IMR-90 (cell line): ENCODE data around the gene POLR2C. TPM values are rescaled to one million over a fixed set of nuclear protein-coding genes. Genes with fewer than 3 reads are reported as not detected.

Experiments
- ATAC-seq: fragments of 200-7000 bp; cut with Tn5 transposase; 2 replicates; pipeline ENCODE4 v1.9.1; 2020; ENCODE audit warnings: low read depth, mild to moderate bottlenecking, moderate library complexity
- BruUV-seq: library from RNA; stranded (reverse); fragments of 400-500 nt; replicated peaks from 2 replicates; lab custom pipeline; 2021; lab: Mats Ljungman, UMichigan
- CTCF ChIA-PET: fragments of 300-600 bp; formaldehyde crosslinking; extraction: SDS; loops from one replicate; lab custom pipeline; 2021; ENCODE audit warnings: antibody characterized with exemption; lab: Yijun Ruan, JAX
- POLR2A ChIA-PET: fragments of 300-600 bp; sonication (Branson Sonifier 250); formaldehyde crosslinking; loops from one replicate; lab custom pipeline; 2022; ENCODE audit warnings: antibody characterized with exemption; ENCODE audit not compliant: unreplicated experiment; lab: Charles Lee
- DNase-seq: peaks from one replicate; pipeline ENCODE4 v3.0.0; 2013
- H2AFZ ChIP-seq: replicated peaks from 2 replicates; pipeline ENCODE3; 2013; ENCODE audit warnings: low read length, mild to moderate bottlenecking; ENCODE audit not compliant: poor library complexity
- H2AK5ac ChIP-seq: 2 replicates; pipeline ENCODE4 v1.6.1; 2013; ENCODE audit warnings: low read depth, low read length, inconsistent platforms
- H2AK9ac ChIP-seq: replicated peaks from 2 replicates; pipeline ENCODE3; 2013; ENCODE audit warnings: mild to moderate bottlenecking, low read depth, low read length, moderate library complexity; ENCODE audit not compliant: poor library complexity
- H2BK120ac ChIP-seq: 2 replicates; pipeline ENCODE4 v1.6.1; 2013; ENCODE audit warnings: low read depth, low read length, inconsistent platforms
- H2BK15ac ChIP-seq: 3 replicates; pipeline ENCODE4 v1.6.1; 2013; ENCODE audit warnings: low read depth, low read length, inconsistent platforms
- H2BK20ac ChIP-seq: 2 replicates; pipeline ENCODE4 v1.6.1; 2013; ENCODE audit warnings: low read depth, mild to moderate bottlenecking, inconsistent platforms, low read length, moderate library complexity
- H2BK5ac ChIP-seq: 2 replicates; pipeline ENCODE4 v1.6.1; 2013; ENCODE audit warnings: mild to moderate bottlenecking, low read depth, low read length, inconsistent platforms; ENCODE audit not compliant: poor library complexity, severe bottlenecking
- H3K14ac ChIP-seq: replicated peaks from 2 replicates; pipeline ENCODE4 v1.6.1; 2013; ENCODE audit warnings: low read depth, low read length, inconsistent platforms
- H3K18ac ChIP-seq: 2 replicates; pipeline ENCODE4 v1.6.1; 2013; ENCODE audit warnings: low read depth, low read length, control low read depth
- H3K23ac ChIP-seq: 2 replicates; pipeline ENCODE4 v1.6.1; 2013; ENCODE audit warnings: low read depth, low read length, inconsistent platforms
- H3K27ac ChIP-seq: 2 replicates; pipeline ENCODE4 v1.5.1; 2013; ENCODE audit warnings: mild to moderate bottlenecking, control low read depth, low read length; ENCODE audit not compliant: insufficient read depth
- H3K27me3 ChIP-seq: 2 replicates; pipeline ENCODE4 v1.6.1; 2013; ENCODE audit warnings: low read length; ENCODE audit not compliant: control insufficient read depth, insufficient read depth
- H3K36me3 ChIP-seq: 2 replicates; pipeline ENCODE4 v1.6.1; 2013; ENCODE audit warnings: low read length, mixed read lengths; ENCODE audit not compliant: control insufficient read depth, insufficient read depth
- H3K4ac ChIP-seq: 2 replicates; pipeline ENCODE4 v1.6.1; 2013; ENCODE audit warnings: low read depth, low read length, inconsistent platforms
- H3K4me1 ChIP-seq: 2 replicates; pipeline ENCODE4 v1.6.1; 2013; ENCODE audit warnings: low read length, mixed read lengths; ENCODE audit not compliant: control insufficient read depth, insufficient read depth
- H3K4me2 ChIP-seq: 2 replicates; pipeline ENCODE4 v1.6.1; 2013; ENCODE audit warnings: low read depth, mild to moderate bottlenecking, control low read depth, low read length, moderate library complexity
- H3K4me3 ChIP-seq: 2 replicates; pipeline ENCODE4 v1.5.1; 2013; ENCODE audit warnings: low read depth, mild to moderate bottlenecking, control low read depth, low read length, moderate library complexity; ENCODE audit not compliant: insufficient read depth
- H3K56ac ChIP-seq: 2 replicates; pipeline ENCODE4 v1.6.1; 2013; ENCODE audit warnings: low read length, inconsistent platforms; ENCODE audit not compliant: insufficient read depth; ENCODE audit errors: extremely low read depth
- H3K79me1 ChIP-seq, 2 experiments: 2 replicates each; pipeline ENCODE4 v1.6.1; 2013; ENCODE audit warnings: low read length in 2 of 2, inconsistent platforms in 1 of 2, low read depth in 1 of 2
- H3K9ac ChIP-seq: 2 replicates; pipeline ENCODE4 v1.6.1; 2013; ENCODE audit warnings: low read depth, low read length, control low read depth
- H3K9me1 ChIP-seq: 2 replicates; pipeline ENCODE4 v1.6.1; 2013; ENCODE audit warnings: low read length, inconsistent platforms; ENCODE audit not compliant: insufficient read depth
- H3K9me3 ChIP-seq: 2 replicates; pipeline ENCODE4 v1.6.1; 2013; ENCODE audit warnings: low read length; ENCODE audit not compliant: control insufficient read depth, insufficient read depth
- H4K20me1 ChIP-seq: 2 replicates; pipeline ENCODE4 v1.6.1; 2013; ENCODE audit warnings: low read length, inconsistent platforms; ENCODE audit not compliant: insufficient read depth
- H4K5ac ChIP-seq: 2 replicates; pipeline ENCODE4 v1.6.1; 2013; ENCODE audit warnings: mild to moderate bottlenecking, low read depth, low read length, control low read depth
- H4K8ac ChIP-seq, 2 experiments: 2 replicates each; pipeline ENCODE4 v1.6.1; 2013; ENCODE audit warnings: low read depth in 2 of 2, low read length in 2 of 2, control low read depth in 1 of 2, inconsistent platforms in 1 of 2
- H4K91ac ChIP-seq: 2 replicates; pipeline ENCODE4 v1.6.1; 2013; ENCODE audit warnings: low read depth, low read length, inconsistent platforms; ENCODE audit not compliant: insufficient read depth
- BHLHE40 ChIP-seq: fragments of 150-350 bp; IDR thresholded peaks from 2 replicates; pipeline ENCODE4 v1.6.1; 2016; ENCODE audit warnings: mild to moderate bottlenecking, low read depth, low read length
- CEBPB ChIP-seq: IDR thresholded peaks from 2 replicates; pipeline ENCODE4 v1.6.1; 2012; ENCODE audit warnings: low read depth, low read length, improper control_type of control experiment
- MAZ ChIP-seq: IDR thresholded peaks from 2 replicates; pipeline ENCODE4 v1.6.1; 2012; ENCODE audit warnings: low read depth, mild to moderate bottlenecking, low read length, improper control_type of control experiment, moderate library complexity, borderline replicate concordance
- MXI1 ChIP-seq: IDR thresholded peaks from 2 replicates; pipeline ENCODE4 v1.6.1; 2012; ENCODE audit warnings: low read depth, mild to moderate bottlenecking, low read length, moderate library complexity, borderline replicate concordance
- NFE2L2 ChIP-seq: fragments of 150-350 bp; IDR thresholded peaks from 2 replicates; pipeline ENCODE4 v1.6.1; 2016; ENCODE audit warnings: low read depth, mild to moderate bottlenecking, low read length
- POLR2A ChIP-seq: IDR thresholded peaks from 2 replicates; pipeline ENCODE4 v1.6.1; 2012; ENCODE audit warnings: mild to moderate bottlenecking, low read depth, low read length
- RAD21 ChIP-seq: IDR thresholded peaks from 2 replicates; pipeline ENCODE4 v1.6.1; 2012; ENCODE audit warnings: low read length, improper control_type of control experiment
- RCOR1 ChIP-seq: IDR thresholded peaks from 2 replicates; pipeline ENCODE4 v1.6.1; 2012; ENCODE audit warnings: mild to moderate bottlenecking, low read length, improper control_type of control experiment; ENCODE audit not compliant: insufficient replicate concordance
- RFX5 ChIP-seq: IDR thresholded peaks from 2 replicates; pipeline ENCODE4 v1.8.0; 2012; ENCODE audit warnings: low read depth, mild to moderate bottlenecking, low read length, moderate library complexity
- USF2 ChIP-seq: fragments of 150-350 bp; IDR thresholded peaks from 2 replicates; pipeline ENCODE4 v1.6.1; 2017; ENCODE audit warnings: mild to moderate bottlenecking, antibody characterized with exemption, low read length, low read depth
- WGBS, 2 experiments: methylation state at CpG; one replicate each; pipeline versions ENCODE4 v1.1.5 to v1.1.7; 2013; ENCODE audit warnings: missing lambda C conversion rate in 2 of 2; ENCODE audit not compliant: insufficient read length in 1 of 2; ENCODE audit errors: extremely low coverage in 2 of 2; 5-methylcytosine and 5-hydroxymethylcytosine counted together
- dilution Hi-C: fragments of 300-500 bp; cut with HindIII; formaldehyde crosslinking; loops from one replicate; pipeline ENCODE4 v1.14.3; 2018; ENCODE audit warnings: low sequenced_read_pairs; ENCODE audit not compliant: unreplicated experiment
- in situ Hi-C: fragments of 300-500 bp; cut with MboI; formaldehyde crosslinking; loops from 3 replicates; pipeline ENCODE4 v1.14.3; 2019; ENCODE audit warnings: low sequenced_read_pairs, inconsistent platforms, mixed read lengths
- intact Hi-C: fragments of 100-400 bp; cut with micrococcal nuclease; formaldehyde crosslinking; loops from 2 replicates; pipeline ENCODE4 v1.10.0; 2022
- polyA plus RNA-seq, 3 experiments: library from polyadenylated mRNA; depleted of rRNA; stranded (reverse); fragments of >200 nt; gene quantifications; 2 replicates each; pipeline ENCODE4 v1.2.3, GENCODE V29; 2012; ENCODE audit warnings: low replicate concordance in 1 of 3
- total RNA-seq: library from RNA; depleted of rRNA; stranded (reverse); fragments of >200 nt; gene quantifications from 2 replicates; pipeline ENCODE4 v1.2.3, GENCODE V29; 2012

The POLR2C gene
- total and polyA plus RNA-seq, 2 of the 4 experiments (the other 2 are of a cell fraction): 137 to 340 TPM

- H3K14ac ChIP-seq: no peak overlapping the region
- WGBS, 2 experiments: 80% methylated on average over 1 of the region's 5 CpGs; no CpG with 5 or more reads in 1 of the 2 experiments
- H3K27me3 ChIP-seq: no peaks in the 10 kb centered on the region
- H2BK15ac ChIP-seq: no peak overlapping the region
- BruUV-seq: no TSS peak
- intact Hi-C loops (no loop called here), dilution Hi-C loops (no loop called here), in situ Hi-C loops (no loop called here)
- H2BK5ac ChIP-seq: no peak overlapping the region
- no peak overlapping the region for H3K18ac ChIP-seq
- H3K36me3 ChIP-seq: peaks cover 58% of the 10 kb centered on the region
- no peak overlapping the region for H3K4me2 ChIP-seq
- ATAC-seq (no peak), DNase-seq (no peak)
- no peak overlapping the region for H4K5ac ChIP-seq
- no peak overlapping the region for H2AFZ ChIP-seq
- H3K23ac ChIP-seq: no peak overlapping the region
- TF ChIP-seq RFX5 (no peak), CEBPB (no peak), MAZ (no peak), POLR2A (no peak), RAD21 (no peak), RCOR1 (no peak), BHLHE40 (no peak), USF2 (no peak), MXI1 (no peak), NFE2L2 (no peak)
- no peaks in the 10 kb centered on the region for H3K9me1 ChIP-seq
- H3K56ac ChIP-seq: no peak overlapping the region
- H3K79me1 ChIP-seq: 0 out of 4 replicates have a peak, but pooled peaks cover 0 to 3% of the 10 kb centered on the region in 2 experiments
- no peak overlapping the region for H3K9ac ChIP-seq
- H3K9me3 ChIP-seq: no peaks in the 10 kb centered on the region
- no peak overlapping the region for H2BK20ac ChIP-seq
- no peak overlapping the region for H3K4me3 ChIP-seq
- no peaks in the 10 kb centered on the region for H4K20me1 ChIP-seq
- H4K8ac ChIP-seq: no peak overlapping the region
- no peak overlapping the region for H2AK5ac ChIP-seq
- no peak overlapping the region for H2AK9ac ChIP-seq
- CTCF ChIA-PET: no interaction called here
- H3K4me1 ChIP-seq: no peaks in the 10 kb centered on the region; the same call in 1 of the 2 replicates
- POLR2A ChIA-PET: no interaction called here
- H3K4ac ChIP-seq: no peak overlapping the region
- H2BK120ac ChIP-seq: no peak overlapping the region
- H4K91ac ChIP-seq: no peak overlapping the region
- no peak overlapping the region for H3K27ac ChIP-seq
Observed at GRCh38 chr16:57430955-57431354, 31.5 kb upstream of the POLR2C start.
